Calu3 (cell line): ENCODE data around the gene SMIM44. TPM values are rescaled to one million over a fixed set of nuclear protein-coding genes. Genes with fewer than 3 reads are reported as not detected.

Source experiments
- BruUV-seq: library from RNA; stranded (reverse); fragments of 400-500 nt; replicated peaks from 2 replicates; lab custom pipeline; 2021; lab: Mats Ljungman, UMichigan
- CTCF ChIA-PET: fragments of 300-600 bp; sonication (Branson Sonifier 250); formaldehyde crosslinking; loops from one replicate; lab custom pipeline; 2022; ENCODE audit warnings: antibody characterized with exemption; lab: Charles Lee
- DNase-seq: peaks from one replicate; pipeline ENCODE4 v3.0.0; 2022
- H3K27ac Mint-ChIP-seq: one replicate; pipeline ENCODE4 v1.8.0; 2022; ENCODE audit warnings: mixed read lengths; ENCODE audit not compliant: unreplicated experiment
- H3K27me3 Mint-ChIP-seq: one replicate; pipeline ENCODE4 v1.8.0; 2022; ENCODE audit warnings: mixed read lengths; ENCODE audit not compliant: unreplicated experiment
- H3K36me3 Mint-ChIP-seq: one replicate; pipeline ENCODE4 v1.8.0; 2022; ENCODE audit warnings: mild to moderate bottlenecking, moderate library complexity, mixed read lengths; ENCODE audit not compliant: insufficient read depth, unreplicated experiment
- H3K4me1 Mint-ChIP-seq: one replicate; pipeline ENCODE4 v1.8.0; 2022; ENCODE audit warnings: mild to moderate bottlenecking, low read depth, mixed read lengths; ENCODE audit not compliant: unreplicated experiment
- H3K4me3 Mint-ChIP-seq: one replicate; pipeline ENCODE4 v1.8.0; 2022; ENCODE audit warnings: mild to moderate bottlenecking, low read depth, moderate library complexity, mixed read lengths; ENCODE audit not compliant: unreplicated experiment
- H3K9me3 Mint-ChIP-seq: one replicate; pipeline ENCODE4 v1.8.0; 2022; ENCODE audit warnings: low read depth, mixed read lengths; ENCODE audit not compliant: unreplicated experiment
- intact Hi-C: fragments of 100-400 bp; cut with micrococcal nuclease; formaldehyde crosslinking; loops from one replicate; pipeline ENCODE4 v1.10.0; 2022; ENCODE audit not compliant: unreplicated experiment
- total RNA-seq: library from RNA; stranded (reverse); gene quantifications from 2 replicates; pipeline ENCODE4 v1.2.3, GENCODE V29; 2022
- TF ChIP-seq, protein P1 (sequence below): fragments of 200-600 bp; IDR thresholded peaks from one replicate; pipeline ENCODE4 v1.8.0; 2022; ENCODE audit warnings: antibody characterized with exemption; ENCODE audit not compliant: unreplicated experiment

Gene SMIM44
- total RNA-seq, 1 experiment from 2014 or later = not detected

DNA sequence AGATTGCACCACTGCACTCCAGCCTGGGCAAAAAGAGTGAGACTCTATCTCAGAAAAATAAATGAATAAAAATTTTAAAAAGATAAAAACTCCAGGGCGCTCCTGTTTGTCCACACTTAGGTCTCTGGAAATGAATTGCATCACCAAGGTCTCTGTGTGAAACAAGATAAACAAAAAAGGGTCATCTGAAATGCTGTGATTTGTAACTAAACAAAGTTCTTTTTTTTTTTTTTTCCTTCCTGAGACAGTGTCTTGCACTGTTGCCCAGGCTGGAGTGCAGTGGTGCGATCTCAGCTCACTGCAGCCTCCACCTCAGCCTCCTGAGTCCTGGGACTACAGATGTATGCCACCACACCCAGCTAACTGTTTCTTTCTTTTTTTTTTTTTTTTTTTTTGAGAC is 34.4 kb upstream of the SMIM44 start:
- Mint-ChIP-seq H3K36me3 (peaks cover 7% of the 10 kb centered on the region), H3K27ac (no peak overlapping the region), H3K4me3 (no peak overlapping the region), H3K9me3 (no peaks in the 10 kb centered on the region), H3K4me1 (no peaks in the 10 kb centered on the region), H3K27me3 (no peaks in the 10 kb centered on the region)
- CTCF ChIA-PET = interaction anchor here (0.7 kb wide), 1 partner anchor 17 kb away, joined by 9 read pairs; the partner anchor contains the start of gene DOHH
- TF ChIP-seq, protein P1, sequence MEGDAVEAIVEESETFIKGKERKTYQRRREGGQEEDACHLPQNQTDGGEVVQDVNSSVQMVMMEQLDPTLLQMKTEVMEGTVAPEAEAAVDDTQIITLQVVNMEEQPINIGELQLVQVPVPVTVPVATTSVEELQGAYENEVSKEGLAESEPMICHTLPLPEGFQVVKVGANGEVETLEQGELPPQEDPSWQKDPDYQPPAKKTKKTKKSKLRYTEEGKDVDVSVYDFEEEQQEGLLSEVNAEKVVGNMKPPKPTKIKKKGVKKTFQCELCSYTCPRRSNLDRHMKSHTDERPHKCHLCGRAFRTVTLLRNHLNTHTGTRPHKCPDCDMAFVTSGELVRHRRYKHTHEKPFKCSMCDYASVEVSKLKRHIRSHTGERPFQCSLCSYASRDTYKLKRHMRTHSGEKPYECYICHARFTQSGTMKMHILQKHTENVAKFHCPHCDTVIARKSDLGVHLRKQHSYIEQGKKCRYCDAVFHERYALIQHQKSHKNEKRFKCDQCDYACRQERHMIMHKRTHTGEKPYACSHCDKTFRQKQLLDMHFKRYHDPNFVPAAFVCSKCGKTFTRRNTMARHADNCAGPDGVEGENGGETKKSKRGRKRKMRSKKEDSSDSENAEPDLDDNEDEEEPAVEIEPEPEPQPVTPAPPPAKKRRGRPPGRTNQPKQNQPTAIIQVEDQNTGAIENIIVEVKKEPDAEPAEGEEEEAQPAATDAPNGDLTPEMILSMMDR = no peak
- intact Hi-C loops = no loop called here
- BruUV-seq = no TSS peak
- no peak for DNase-seq

DNA sequence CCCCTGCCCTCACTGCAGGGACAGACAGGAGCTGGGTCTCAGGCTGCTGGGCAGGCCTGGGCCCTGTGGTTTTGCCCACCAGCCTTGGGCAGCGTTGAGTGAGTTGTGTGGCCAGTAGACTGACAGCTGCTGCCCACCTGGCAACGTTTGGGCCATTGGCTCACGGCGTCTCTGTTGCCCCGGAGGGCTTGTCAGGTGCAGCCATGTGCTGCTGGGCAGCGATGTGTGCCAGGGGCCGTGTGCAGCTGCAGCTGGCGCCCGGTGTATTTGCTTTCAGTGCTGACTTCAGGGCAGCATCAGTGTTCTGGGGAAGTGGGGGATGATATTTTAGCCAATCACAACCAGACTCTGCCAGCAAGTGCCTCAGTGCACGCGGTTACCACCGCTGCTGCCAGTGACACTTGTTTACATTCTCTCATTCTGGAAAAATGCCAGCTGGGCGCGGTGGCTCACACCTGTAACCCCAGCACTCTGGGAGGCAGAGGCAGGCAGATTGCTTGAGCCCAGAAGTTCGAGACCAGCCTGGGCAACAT is 33.5 kb upstream of the SMIM44 start:
- intact Hi-C loops = no loop called here
- peak; percentile 35 for DNase-seq
- Mint-ChIP-seq H3K4me1 (no peaks in the 10 kb centered on the region), H3K27me3 (no peaks in the 10 kb centered on the region), H3K4me3 (no peak overlapping the region), H3K9me3 (no peaks in the 10 kb centered on the region), H3K27ac (no peak overlapping the region), H3K36me3 (peaks cover 6% of the 10 kb centered on the region)
- BruUV-seq = no TSS peak
- CTCF ChIA-PET = no interaction called here
- TF ChIP-seq, protein P1 = no peak

DNA sequence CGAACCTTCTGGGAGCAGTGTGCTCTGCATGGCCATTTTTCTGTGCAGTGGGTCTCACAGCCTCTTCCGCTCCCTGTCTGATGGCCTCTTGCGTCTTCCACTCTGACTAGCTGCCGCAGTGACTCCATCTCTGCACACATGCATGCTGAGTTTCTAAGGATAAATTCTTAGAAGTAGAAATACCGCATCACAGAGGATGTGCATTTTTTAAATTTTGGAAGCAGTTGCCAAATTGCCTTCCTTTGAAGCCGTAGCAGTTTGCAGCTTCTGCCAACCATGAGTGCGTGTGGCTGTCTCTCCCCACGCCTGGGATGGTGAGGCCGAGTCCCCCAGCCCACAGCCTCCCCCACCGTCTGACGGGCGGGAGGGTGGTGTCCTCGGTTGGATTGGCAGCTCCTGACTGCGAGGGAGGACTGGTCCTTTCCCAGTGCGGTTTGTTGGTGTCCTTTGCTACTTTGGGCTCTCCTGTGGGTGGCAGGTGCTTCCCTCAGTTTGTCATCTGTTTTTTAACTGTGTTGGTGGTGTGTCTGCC is 32.7 kb upstream of the SMIM44 start:
- BruUV-seq = no TSS peak
- CTCF ChIA-PET = no interaction called here
- DNase-seq = no peak
- intact Hi-C loops = no loop called here
- Mint-ChIP-seq H3K36me3 (peaks cover 6% of the 10 kb centered on the region), H3K4me1 (no peaks in the 10 kb centered on the region), H3K27me3 (no peaks in the 10 kb centered on the region), H3K27ac (no peak overlapping the region), H3K4me3 (no peak overlapping the region), H3K9me3 (no peaks in the 10 kb centered on the region)
- TF ChIP-seq, protein P1 = no peak

DNA sequence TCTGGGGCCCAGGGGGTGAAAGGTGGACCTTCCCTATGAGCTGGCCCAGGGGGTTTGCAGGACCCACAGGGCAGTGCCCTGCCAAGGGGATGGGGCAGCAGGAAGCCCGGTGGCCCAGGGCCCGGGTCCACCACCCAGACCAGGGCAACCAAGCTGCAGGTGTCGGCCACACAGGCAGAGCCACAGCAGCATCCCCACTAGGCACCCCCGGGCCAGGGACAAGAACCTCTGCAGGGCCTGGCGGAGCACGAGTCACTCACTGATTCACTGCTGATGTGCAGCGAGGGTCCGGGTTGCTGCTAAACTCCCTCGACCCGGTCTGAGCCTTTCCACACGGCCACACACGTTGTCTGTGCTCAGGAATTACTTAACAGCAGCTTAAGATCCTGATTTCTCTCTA is 31.7 kb upstream of the SMIM44 start:
- Mint-ChIP-seq H3K36me3 (peaks cover 6% of the 10 kb centered on the region), H3K9me3 (no peaks in the 10 kb centered on the region), H3K4me1 (no peaks in the 10 kb centered on the region), H3K27me3 (no peaks in the 10 kb centered on the region), H3K4me3 (no peak overlapping the region), H3K27ac (no peak overlapping the region)
- BruUV-seq = no TSS peak
- intact Hi-C loops = no loop called here
- CTCF ChIA-PET = no interaction called here
- TF ChIP-seq, protein P1 = no peak
- no peak for DNase-seq
